Measurements from ENCODE around the gene UBE2E1.

UBE2E1 gene

DNA sequence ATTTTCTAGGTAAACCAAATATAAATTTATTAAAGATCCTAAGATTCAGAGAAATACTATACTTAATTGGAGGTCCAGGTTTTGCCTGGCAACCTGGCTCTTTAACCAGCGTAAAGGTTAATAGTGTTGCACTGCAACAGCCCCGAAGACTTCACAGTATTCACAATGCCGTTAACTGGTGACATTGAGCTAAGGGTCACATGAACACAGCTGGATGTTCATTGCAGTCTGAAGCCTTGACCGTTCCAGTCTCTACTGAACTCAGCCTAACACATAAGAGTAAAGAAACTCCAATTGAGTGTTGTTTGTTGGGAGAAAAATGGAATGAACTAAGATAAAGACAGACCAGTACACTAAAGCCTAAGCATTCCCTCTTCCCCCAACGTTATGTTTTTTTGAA lies 84.2 kb downstream of the UBE2E1 start:
- DNase-seq (ENCODE audit: low read depth), result no peak
- no peak for TF ChIP-seq CTCF (IDR thresholded peaks at IDR 0.05; ENCODE audit: control insufficient read depth, insufficient read depth, low read depth, low read length, missing control alignments)
- H3K4me3 ChIP-seq (ENCODE audit: control insufficient read depth, low read depth, low read length), result no peak overlapping the region

GRCh38 chr3:23894254-23895061 lies 88.7 kb downstream of the UBE2E1 start:
- no peak overlapping the region for H3K4me3 ChIP-seq (ENCODE audit: control insufficient read depth, low read depth, low read length)
- TF ChIP-seq CTCF (IDR thresholded peaks at IDR 0.05; ENCODE audit: control insufficient read depth, insufficient read depth, low read depth, low read length, missing control alignments), result no peak
- DNase-seq (ENCODE audit: low read depth), result no peak

- no peak for DNase-seq (ENCODE audit: low read depth)
- TF ChIP-seq CTCF (IDR thresholded peaks at IDR 0.05; ENCODE audit: control insufficient read depth, insufficient read depth, low read depth, low read length, missing control alignments), result no peak
- H3K4me3 ChIP-seq (ENCODE audit: control insufficient read depth, low read depth, low read length), result no peak overlapping the region
Observed at GRCh38 chr3:23895181-23895580, 89.4 kb downstream of the UBE2E1 start.

GRCh38 chr3:23900744-23901143 lies 95.0 kb downstream of the UBE2E1 start:
- no peak overlapping the region for H3K4me3 ChIP-seq (ENCODE audit: control insufficient read depth, low read depth, low read length)
- DNase-seq (ENCODE audit: low read depth), result no peak
- no peak for TF ChIP-seq CTCF (IDR thresholded peaks at IDR 0.05; ENCODE audit: control insufficient read depth, insufficient read depth, low read depth, low read length, missing control alignments)

- no peak for TF ChIP-seq CTCF (IDR thresholded peaks at IDR 0.05; ENCODE audit: control insufficient read depth, insufficient read depth, low read depth, low read length, missing control alignments)
- DNase-seq (ENCODE audit: low read depth), result no peak
- no peak overlapping the region for H3K4me3 ChIP-seq (ENCODE audit: control insufficient read depth, low read depth, low read length)
Observed at GRCh38 chr3:23904545-23904944, 98.8 kb downstream of the UBE2E1 start.

- H3K4me3 ChIP-seq (ENCODE audit: control insufficient read depth, low read depth, low read length), result no peak overlapping the region
- no peak for TF ChIP-seq CTCF (IDR thresholded peaks at IDR 0.05; ENCODE audit: control insufficient read depth, insufficient read depth, low read depth, low read length, missing control alignments)
- no peak for DNase-seq (ENCODE audit: low read depth)
Observed at GRCh38 chr3:23909341-23909740, 103.6 kb downstream of the UBE2E1 start.
